Small intestine (tissue), 7 donors: ENCODE results near the gene HDAC4. TPM values are rescaled to one million over a fixed set of nuclear protein-coding genes. Genes with fewer than 3 reads are reported as not detected.

Source experiments
- DNase-seq, 2 donors: peaks; one replicate each; pipeline versions ENCODE4 v3.0.0 to v3.0.0-alpha.2; 2013
- FAIRE-seq: peaks from 2 replicates; lab custom pipeline; 2012; peaks lifted over from hg19 to GRCh38; lab: Jason Lieb, UNC
- H3K27ac ChIP-seq, 3 donors: one replicate each; pipeline ENCODE4 v1.5.1; 2013; ENCODE audit warnings: low read length in 2 of 3, mild to moderate bottlenecking in 2 of 3, control low read depth in 1 of 3, inconsistent platforms in 1 of 3, low read depth in 1 of 3, moderate library complexity in 1 of 3
- H3K27me3 ChIP-seq, 3 donors: one replicate each; pipeline ENCODE4 v1.6.1; 2013; ENCODE audit warnings: low read length in 3 of 3, inconsistent platforms in 1 of 3; ENCODE audit not compliant: control insufficient read depth in 3 of 3, insufficient read depth in 3 of 3
- H3K36me3 ChIP-seq, 3 donors: one replicate each; pipeline ENCODE4 v1.6.1; 2013; ENCODE audit warnings: low read length in 3 of 3, inconsistent platforms in 1 of 3, low read depth in 1 of 3, mild to moderate bottlenecking in 1 of 3, moderate library complexity in 1 of 3; ENCODE audit not compliant: control insufficient read depth in 3 of 3, insufficient read depth in 2 of 3
- H3K4me1 ChIP-seq, 3 donors: one replicate each; pipeline ENCODE4 v1.6.1; 2013; ENCODE audit warnings: low read length in 2 of 3, inconsistent platforms in 1 of 3, low read depth in 1 of 3, mild to moderate bottlenecking in 1 of 3, moderate library complexity in 1 of 3; ENCODE audit not compliant: control insufficient read depth in 3 of 3, insufficient read depth in 2 of 3
- H3K4me3 ChIP-seq, 3 donors: one replicate each; pipeline ENCODE4 v1.5.1; 2013; ENCODE audit warnings: low read length in 3 of 3, control low read depth in 1 of 3, inconsistent platforms in 1 of 3, low read depth in 1 of 3, mild to moderate bottlenecking in 1 of 3, moderate library complexity in 1 of 3
- H3K9me3 ChIP-seq, 2 donors: one replicate each; pipeline ENCODE4 v1.6.1; 2013; ENCODE audit warnings: low read depth in 1 of 2, low read length in 1 of 2; ENCODE audit not compliant: control insufficient read depth in 2 of 2, insufficient read depth in 1 of 2
- WGBS, 3 donors: extraction: QIAGEN DNeasy Blood & Tissue Kit; methylation state at CpG; one replicate each; pipeline ENCODE4 v1.1.7; 2013; 5-methylcytosine and 5-hydroxymethylcytosine counted together
- polyA plus RNA-seq, 4 donors: library from polyadenylated mRNA; stranded (reverse) in 3 of 4; unstranded in 1 of 4; fragments of 200-250 nt in 3 of 4; fragments of 120-200 nt in 1 of 4; gene quantifications; one replicate each; pipeline versions ENCODE4 v1.2.1 to v1.2.3, GENCODE V29; 2013
- donor health status: healthy with polysubstance abuse.
- donor health status: control.
- donor health status: control.
- donor health status: Bipolar disorder and iron deficiency.
- donor health status: healthy.

HDAC4 gene
- polyA plus RNA-seq, 4 donors = 3.1 to 11.3 (median 5.9) TPM

DNA sequence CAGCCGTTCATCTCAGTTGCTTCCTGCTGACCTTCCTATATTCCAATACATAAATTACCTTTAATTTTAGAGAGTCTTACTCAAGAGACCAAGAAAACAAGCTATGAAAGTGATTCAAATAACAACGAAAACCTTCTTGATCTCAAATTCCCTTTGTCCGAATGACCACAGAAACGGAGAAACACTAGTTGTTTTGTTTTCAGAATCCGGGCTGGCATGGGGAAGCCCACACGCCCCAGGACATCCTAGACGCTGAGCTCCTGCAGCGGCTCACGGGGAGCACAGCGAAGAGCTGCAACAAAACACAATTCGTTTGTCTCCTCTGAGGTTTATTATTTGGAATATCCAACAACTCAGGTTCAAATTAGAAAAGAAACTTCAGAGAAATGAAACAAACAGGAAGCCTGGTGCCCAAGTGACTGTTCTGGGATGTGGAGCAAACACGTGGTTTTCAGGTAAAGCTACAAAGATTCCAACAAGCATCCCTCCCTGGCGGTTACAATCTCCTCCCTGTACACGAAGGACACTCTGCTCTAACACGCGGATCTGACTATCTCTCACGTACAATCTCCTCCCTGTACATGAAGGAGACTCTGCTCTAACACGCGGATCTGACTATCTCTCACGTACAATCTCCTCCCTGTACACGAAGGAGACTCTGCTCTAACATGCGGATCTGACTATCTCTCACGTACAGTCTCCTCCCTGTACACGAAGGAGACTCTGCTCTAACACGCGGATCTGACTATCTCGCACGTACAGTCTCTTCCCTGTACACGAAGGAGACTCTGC is 315.4 kb downstream of the HDAC4 start:
- H3K9me3 ChIP-seq = no peaks in the 10 kb centered on the region
- no peaks in the 10 kb centered on the region for H3K27me3 ChIP-seq
- no peaks in the 10 kb centered on the region for H3K4me1 ChIP-seq
- no peak overlapping the region for H3K27ac ChIP-seq
- 89 to 91% (median 91%) methylated on average over 28 to 29 of the region's 29 CpGs for WGBS, 3 donors
- DNase-seq (no peak), FAIRE-seq (no peak)
- peaks cover 0 to 57% (median 5%) of the 10 kb centered on the region in 3 donors for H3K36me3 ChIP-seq
- H3K4me3 ChIP-seq = no peak overlapping the region

DNA sequence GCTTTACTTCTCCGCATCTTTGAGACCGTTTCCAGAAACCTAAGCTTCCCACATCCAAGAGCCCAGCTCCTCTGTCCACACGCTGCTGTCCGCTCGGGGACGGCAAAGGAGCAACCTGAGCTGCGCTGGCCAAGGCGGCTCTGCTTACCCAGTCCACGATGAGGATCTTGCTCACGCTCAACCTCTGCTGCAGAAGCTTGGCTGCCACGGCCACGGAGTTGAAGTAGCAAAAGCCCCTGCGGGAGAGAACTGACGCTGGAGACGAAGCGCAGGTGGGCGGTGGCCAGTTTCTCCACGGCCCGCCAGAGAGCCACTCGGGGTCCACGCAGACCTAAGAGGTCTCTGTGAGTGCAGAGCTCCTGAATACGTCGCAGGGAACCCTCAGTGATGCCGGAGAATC is 316.8 kb downstream of the HDAC4 start:
- no peak for FAIRE-seq
- DNase-seq = no peak

DNA sequence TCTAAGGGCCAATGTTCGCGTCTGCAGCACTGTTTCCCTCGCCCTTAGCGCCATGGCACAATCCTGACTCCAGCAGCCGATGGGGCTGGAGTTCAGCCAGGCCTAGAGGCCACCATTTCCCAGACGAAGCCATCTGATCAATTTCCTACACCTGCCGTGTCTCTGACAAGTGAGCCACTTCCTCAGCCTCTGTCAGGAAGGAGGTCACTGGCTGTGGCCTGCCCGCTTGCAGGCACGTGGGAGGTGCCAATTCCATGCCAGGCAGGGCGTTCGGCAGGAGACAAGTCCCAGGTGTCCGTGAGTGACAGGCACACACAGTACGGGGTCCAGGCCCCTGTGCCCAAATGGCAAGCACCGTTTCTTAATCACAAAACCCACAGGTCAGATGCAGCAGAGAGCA is 318.4 kb downstream of the HDAC4 start:
- FAIRE-seq (no peak), DNase-seq (no peak)
- no peaks in the 10 kb centered on the region for H3K27me3 ChIP-seq
- H3K27ac ChIP-seq = no peak overlapping the region
- no peak overlapping the region for H3K4me3 ChIP-seq
- no peaks in the 10 kb centered on the region for H3K9me3 ChIP-seq
- H3K4me1 ChIP-seq = no peaks in the 10 kb centered on the region
- WGBS, 3 donors = 81 to 86% (median 84%) methylated on average over 14 of the region's 14 CpGs
- peaks cover 0 to 59% (median 6%) of the 10 kb centered on the region in 3 donors for H3K36me3 ChIP-seq

More for the DNA sequence above, 316.8 kb downstream of the HDAC4 start:
- H3K27me3 ChIP-seq = no peaks in the 10 kb centered on the region
- no peaks in the 10 kb centered on the region for H3K4me1 ChIP-seq
- WGBS, 3 donors = 93 to 95% (median 94%) methylated on average over 23 to 24 of the region's 24 CpGs
- H3K4me3 ChIP-seq = no peak overlapping the region
- H3K27ac ChIP-seq = no peak overlapping the region
- H3K9me3 ChIP-seq = no peaks in the 10 kb centered on the region
- peaks cover 0 to 61% (median 8%) of the 10 kb centered on the region in 3 donors for H3K36me3 ChIP-seq

DNA sequence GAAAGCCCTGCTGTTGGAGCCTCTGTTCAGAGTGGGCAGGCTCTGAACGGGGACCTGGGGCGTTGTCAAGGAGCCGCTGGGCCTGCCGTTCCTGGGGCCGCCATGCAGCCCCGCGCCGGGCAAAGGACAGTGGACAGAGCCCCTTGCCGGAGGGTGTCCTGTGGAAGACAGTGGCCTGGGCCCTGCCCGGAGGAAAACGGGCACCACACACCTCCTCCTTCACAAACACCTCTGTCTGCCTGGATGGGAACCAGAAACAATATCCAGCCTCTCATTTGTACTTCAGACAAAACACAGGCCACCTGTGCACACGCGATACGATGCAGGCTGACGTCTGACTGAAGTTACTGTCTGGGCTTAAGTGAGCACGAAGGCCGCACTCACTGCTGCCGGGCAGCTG is 319.2 kb downstream of the HDAC4 start:
- Histone ChIP-seq H3K9me3 (no peaks in the 10 kb centered on the region), H3K27me3 (no peaks in the 10 kb centered on the region), H3K36me3 (peaks cover 0 to 63% (median 6%) of the 10 kb centered on the region in 3 donors), H3K4me1 (no peaks in the 10 kb centered on the region), H3K4me3 (no peak overlapping the region), H3K27ac (no peak overlapping the region)
- WGBS, 3 donors = 82 to 89% (median 84%) methylated on average over 16 to 18 of the region's 18 CpGs
- no peak for FAIRE-seq
- DNase-seq = no peak

DNA sequence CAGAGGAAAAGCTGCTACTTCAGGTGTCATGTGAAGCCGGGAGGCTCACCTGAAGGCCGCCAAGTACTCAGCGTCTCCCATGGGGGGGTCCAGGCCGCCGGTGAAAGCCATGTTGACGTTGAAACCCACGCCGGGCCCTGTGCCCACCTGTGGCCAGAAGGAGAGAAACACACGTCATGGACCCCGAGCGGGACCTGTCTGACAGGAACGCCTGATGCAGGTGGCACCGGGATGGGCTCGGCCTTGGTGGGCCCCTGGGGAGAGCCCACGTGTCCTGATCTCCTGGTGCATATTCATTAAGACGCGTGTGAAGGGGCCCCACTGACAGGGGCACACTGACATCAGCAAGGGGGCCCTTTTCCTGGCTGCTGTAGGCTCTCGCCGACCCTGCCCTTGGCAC is 319.8 kb downstream of the HDAC4 start:
- no peaks in the 10 kb centered on the region for H3K9me3 ChIP-seq
- no peak for FAIRE-seq
- no peak for DNase-seq
- 93 to 96% (median 95%) methylated on average over 19 of the region's 19 CpGs for WGBS, 3 donors
- no peak overlapping the region for H3K27ac ChIP-seq
- H3K36me3 ChIP-seq = peaks cover 0 to 63% (median 6%) of the 10 kb centered on the region in 3 donors
- no peaks in the 10 kb centered on the region for H3K4me1 ChIP-seq
- no peaks in the 10 kb centered on the region for H3K27me3 ChIP-seq
- no peak overlapping the region for H3K4me3 ChIP-seq

DNA sequence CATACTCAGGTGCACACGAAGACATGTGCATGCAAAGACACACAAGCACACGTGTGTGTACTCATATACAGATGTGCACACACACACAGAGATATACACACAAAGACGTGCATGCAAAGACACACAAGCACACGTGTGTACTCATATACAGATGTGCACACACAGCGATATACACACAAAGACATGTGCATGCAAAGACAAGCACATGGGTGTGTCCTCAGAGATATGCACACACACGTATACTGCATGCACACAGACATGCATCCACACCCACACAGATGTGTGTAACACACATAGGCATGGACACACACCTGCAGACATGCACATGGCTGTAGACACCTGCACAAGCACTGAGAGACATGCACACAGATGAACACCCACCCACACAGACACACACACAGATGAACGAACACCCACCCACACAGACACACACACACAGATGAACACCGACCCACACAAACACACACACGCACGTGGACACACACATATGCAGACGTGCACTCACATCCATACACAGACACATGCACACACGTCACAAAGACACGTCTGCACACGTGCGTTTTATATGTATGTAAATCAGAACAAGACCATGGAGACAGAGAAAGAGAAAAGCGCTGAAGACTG is 321.0 kb downstream of the HDAC4 start:
- DNase-seq = no peak
- no peak overlapping the region for H3K4me3 ChIP-seq
- no peaks in the 10 kb centered on the region for H3K9me3 ChIP-seq
- 89 to 94% (median 92%) methylated on average over 16 of the region's 16 CpGs for WGBS, 3 donors
- no peak for FAIRE-seq
- no peaks in the 10 kb centered on the region for H3K4me1 ChIP-seq
- no peak overlapping the region for H3K27ac ChIP-seq
- no peaks in the 10 kb centered on the region for H3K27me3 ChIP-seq
- H3K36me3 ChIP-seq = peaks cover 0 to 69% (median 6%) of the 10 kb centered on the region in 3 donors

DNA sequence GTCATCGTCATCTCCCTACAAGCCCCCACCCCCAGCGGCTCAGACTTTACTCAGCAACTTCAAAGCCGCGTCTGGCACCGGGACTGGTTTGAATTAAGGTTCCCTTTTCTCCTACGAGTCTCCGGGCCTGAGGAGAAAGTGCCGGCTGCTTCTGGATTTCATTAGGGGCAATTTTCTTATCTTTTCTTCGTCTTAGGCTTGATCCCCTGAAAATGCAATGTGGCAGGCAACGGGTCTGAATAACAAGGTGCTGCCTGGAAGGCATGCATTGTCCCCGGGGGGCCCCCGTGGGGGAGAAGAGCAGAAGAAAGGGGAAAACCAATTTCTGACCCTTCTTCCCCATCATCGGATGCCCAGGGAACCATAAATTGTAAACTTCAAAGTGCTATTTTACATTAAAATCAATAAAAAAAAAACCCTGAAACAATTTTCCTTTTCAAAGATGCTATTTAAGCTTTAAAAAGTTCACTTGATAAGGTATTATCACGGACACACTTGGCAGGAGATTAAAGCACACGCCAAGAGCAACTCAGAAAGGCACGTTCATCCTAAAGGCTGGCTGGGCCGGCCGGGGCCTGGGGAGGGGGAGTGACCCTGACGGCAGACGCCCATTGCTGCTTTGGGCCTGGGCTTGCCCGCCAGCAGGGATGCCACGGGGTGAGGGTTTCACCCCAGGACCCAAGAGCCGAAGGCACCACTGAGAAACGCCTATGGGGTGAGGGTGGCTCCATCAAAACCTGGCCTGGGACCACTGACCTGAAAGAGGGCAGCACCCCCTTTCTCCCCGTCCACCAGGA is 322.5 kb downstream of the HDAC4 start:
- H3K9me3 ChIP-seq = no peaks in the 10 kb centered on the region
- FAIRE-seq (no peak), DNase-seq (no peak)
- no peak overlapping the region for H3K4me3 ChIP-seq
- H3K27me3 ChIP-seq = no peaks in the 10 kb centered on the region
- WGBS, 3 donors = 64 to 80% (median 76%) methylated on average over 25 of the region's 25 CpGs
- no peak overlapping the region for H3K27ac ChIP-seq
- H3K36me3 ChIP-seq = peaks cover 3 to 69% (median 8%) of the 10 kb centered on the region in 3 donors
- no peaks in the 10 kb centered on the region for H3K4me1 ChIP-seq

DNA sequence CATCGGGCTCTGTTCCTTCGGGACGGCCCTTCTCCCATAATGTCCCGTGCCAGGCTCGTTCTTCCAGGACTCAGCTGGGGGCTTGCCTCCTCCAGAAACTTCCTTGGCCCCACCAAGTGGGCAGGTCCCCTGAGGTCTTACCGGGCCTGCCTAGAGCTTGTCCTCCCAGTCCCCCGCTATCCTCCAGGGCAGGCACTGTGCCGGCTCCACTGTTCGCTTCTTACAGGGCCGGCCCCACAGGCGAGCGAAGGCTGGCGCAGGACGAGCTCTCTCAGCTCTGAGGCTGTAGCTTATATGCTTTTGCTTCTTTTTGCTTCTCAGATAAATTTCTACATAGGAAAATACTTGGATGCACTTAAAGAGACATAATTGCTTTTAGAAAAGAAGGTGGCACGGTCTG is 323.6 kb downstream of the HDAC4 start:
- Histone ChIP-seq H3K27ac (no peak overlapping the region), H3K36me3 (peaks cover 6 to 69% (median 9%) of the 10 kb centered on the region in 3 donors), H3K4me3 (no peak overlapping the region), H3K4me1 (no peaks in the 10 kb centered on the region), H3K27me3 (no peaks in the 10 kb centered on the region), H3K9me3 (no peaks in the 10 kb centered on the region)
- no peak for DNase-seq
- 96 to 98% (median 97%) methylated on average over 15 of the region's 15 CpGs for WGBS, 3 donors
- no peak for FAIRE-seq
